Measurements from ENCODE around the gene ATL3. TPM values are rescaled to one million over a fixed set of nuclear protein-coding genes. Genes with fewer than 3 reads are reported as not detected.

Gene ATL3
- total RNA-seq, 1 experiment from 2014 or later: 55.1 TPM

GRCh38 chr11:63680834-63681320 is 9.7 kb upstream of the ATL3 start:
- Mint-ChIP-seq H3K4me1 (ENCODE audit: low read depth, unreplicated experiment) (peaks cover 12% of the 10 kb centered on the region), H3K36me3 (ENCODE audit: insufficient read depth, unreplicated experiment) (peaks cover 20% of the 10 kb centered on the region), H3K27me3 (ENCODE audit: insufficient read depth, unreplicated experiment) (no peaks in the 10 kb centered on the region), H3K4me3 (ENCODE audit: unreplicated experiment) (peak overlapping the region; percentile 85), H3K9me3 (ENCODE audit: unreplicated experiment) (no peaks in the 10 kb centered on the region), H3K27ac (ENCODE audit: unreplicated experiment) (peak overlapping the region; percentile 68)
- peaks cover 5% of the 10 kb centered on the region for H3K4me1 ChIP-seq
- no peaks in the 10 kb centered on the region for H3K9me3 ChIP-seq
- H3K4me3 ChIP-seq (ENCODE audit: low read depth, low read length): peak overlapping the region; percentile 91
- no TSS peak for BruUV-seq (replicated peaks)
- peak in 1 of 2 experiments; percentile 49 for DNase-seq
- no peak for TF ChIP-seq CTCF (IDR thresholded peaks at IDR 0.05; ENCODE audit: insufficient read depth in 1 of 2, low read depth in 1 of 2, low read length in 1 of 2, severe bottlenecking in 1 of 2, unreplicated experiment in 1 of 2)
- no peaks in the 10 kb centered on the region for H3K36me3 ChIP-seq (ENCODE audit: control insufficient read depth, insufficient read depth, low read length)
- ChIA-PET POLR2A (interaction anchor here (0.5 to 2.9 kb wide), 7 partner anchors 8 to 294 kb away, joined by 3 to 32 read pairs (median 3); partner anchors contain the start of genes ATL3 and COX8A), CTCF (interaction anchor here (0.6 to 3.0 kb wide), 3 partner anchors 9 to 780 kb away, joined by 3 to 15 read pairs (median 12); partner anchors contain the start of gene ATL3)
- intact Hi-C loops (cut with micrococcal nuclease; ENCODE audit: unreplicated experiment): loop anchor here (1.0 kb wide), 2 partner anchors 10 to 29 kb away; partner anchors contain the start of gene ATL3
- H3K27me3 ChIP-seq (replicated peaks; ENCODE audit: control insufficient read depth, insufficient read depth, low read length): no peaks in the 10 kb centered on the region

GRCh38 chr11:63673579-63673978 is 2.4 kb upstream of the ATL3 start:
- peaks cover 12% of the 10 kb centered on the region for H3K4me1 Mint-ChIP-seq (ENCODE audit: low read depth, unreplicated experiment)
- no peak overlapping the region for H3K4me3 Mint-ChIP-seq (ENCODE audit: unreplicated experiment)
- no peak for TF ChIP-seq CTCF (IDR thresholded peaks at IDR 0.05; ENCODE audit: insufficient read depth in 1 of 2, low read depth in 1 of 2, low read length in 1 of 2, severe bottlenecking in 1 of 2, unreplicated experiment in 1 of 2)
- ChIA-PET POLR2A (interaction anchor here (0.9 to 1.2 kb wide), 2 partner anchors 8 to 144 kb away, joined by 5 to 6 read pairs; partner anchors contain the start of gene RTN3), CTCF (interaction anchor here (0.5 to 2.9 kb wide), 4 partner anchors 8 to 95 kb away, joined by 3 to 15 read pairs (median 6); partner anchors contain the start of genes RTN3 and ZFTA)
- peaks cover 10% of the 10 kb centered on the region for H3K4me1 ChIP-seq
- H3K27ac Mint-ChIP-seq (ENCODE audit: unreplicated experiment): no peak overlapping the region
- no peak for DNase-seq
- no peaks in the 10 kb centered on the region for H3K36me3 Mint-ChIP-seq (ENCODE audit: insufficient read depth, unreplicated experiment)
- intact Hi-C loops (cut with micrococcal nuclease; ENCODE audit: unreplicated experiment): no loop called here
- H3K27me3 Mint-ChIP-seq (ENCODE audit: insufficient read depth, unreplicated experiment): no peaks in the 10 kb centered on the region
- no peaks in the 10 kb centered on the region for H3K9me3 ChIP-seq
- BruUV-seq (replicated peaks): no TSS peak
- H3K4me3 ChIP-seq (ENCODE audit: low read depth, low read length): no peak overlapping the region
- H3K9me3 Mint-ChIP-seq (ENCODE audit: unreplicated experiment): no peaks in the 10 kb centered on the region
- H3K36me3 ChIP-seq (ENCODE audit: control insufficient read depth, insufficient read depth, low read length): no peaks in the 10 kb centered on the region
- H3K27me3 ChIP-seq (replicated peaks; ENCODE audit: control insufficient read depth, insufficient read depth, low read length): no peaks in the 10 kb centered on the region

- Histone ChIP-seq H3K9me3 (no peaks in the 10 kb centered on the region), H3K27me3 (replicated peaks; ENCODE audit: control insufficient read depth, insufficient read depth, low read length) (no peaks in the 10 kb centered on the region), H3K4me3 (ENCODE audit: low read depth, low read length) (no peak overlapping the region), H3K36me3 (ENCODE audit: control insufficient read depth, insufficient read depth, low read length) (no peaks in the 10 kb centered on the region), H3K4me1 (peaks cover 15% of the 10 kb centered on the region)
- CTCF ChIA-PET: interaction anchor here (0.5 to 2.9 kb wide), 4 partner anchors 9 to 95 kb away, joined by 3 to 15 read pairs (median 6); partner anchors contain the start of genes RTN3 and ZFTA
- TF ChIP-seq CTCF (IDR thresholded peaks at IDR 0.05; ENCODE audit: insufficient read depth in 1 of 2, low read depth in 1 of 2, low read length in 1 of 2, severe bottlenecking in 1 of 2, unreplicated experiment in 1 of 2): no peak
- BruUV-seq (replicated peaks): no TSS peak
- no peaks in the 10 kb centered on the region for H3K36me3 Mint-ChIP-seq (ENCODE audit: insufficient read depth, unreplicated experiment)
- intact Hi-C loops (cut with micrococcal nuclease; ENCODE audit: unreplicated experiment): no loop called here
- peak overlapping the region; percentile 82 for H3K4me3 Mint-ChIP-seq (ENCODE audit: unreplicated experiment)
- POLR2A ChIA-PET: interaction anchor here (0.9 to 1.2 kb wide), 2 partner anchors 9 to 144 kb away, joined by 5 to 6 read pairs; partner anchors contain the start of gene RTN3
- no peak for DNase-seq
- no peaks in the 10 kb centered on the region for H3K9me3 Mint-ChIP-seq (ENCODE audit: unreplicated experiment)
- no peaks in the 10 kb centered on the region for H3K27me3 Mint-ChIP-seq (ENCODE audit: insufficient read depth, unreplicated experiment)
- peaks cover 13% of the 10 kb centered on the region for H3K4me1 Mint-ChIP-seq (ENCODE audit: low read depth, unreplicated experiment)
- no peak overlapping the region for H3K27ac Mint-ChIP-seq (ENCODE audit: unreplicated experiment)
These were observed 1.9 kb upstream of the ATL3 start for GRCh38 chr11:63672936-63673539.
